ENCODE data around the gene COQ4.

The COQ4 gene

DNA sequence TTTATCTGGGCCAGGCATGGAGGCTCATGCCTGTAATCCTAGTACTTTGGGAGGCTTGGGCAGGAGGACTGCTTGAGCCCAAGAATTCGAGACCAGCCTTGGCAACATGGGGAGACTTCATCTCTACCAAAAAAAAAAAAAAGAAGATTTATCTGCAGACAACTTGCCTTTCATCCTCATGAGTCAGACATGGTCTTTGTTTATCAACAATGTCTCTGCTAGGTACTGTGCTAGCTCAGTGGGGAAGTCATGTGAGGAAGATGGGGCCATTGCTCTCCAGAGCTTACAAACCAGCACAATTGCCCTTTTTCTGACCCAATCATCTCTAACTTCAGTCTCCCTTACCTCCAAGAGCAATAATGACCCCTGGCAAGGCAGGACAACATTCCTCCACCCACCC is 50.1 kb downstream of the COQ4 start:
- FAIRE-seq, result no peak

DNA sequence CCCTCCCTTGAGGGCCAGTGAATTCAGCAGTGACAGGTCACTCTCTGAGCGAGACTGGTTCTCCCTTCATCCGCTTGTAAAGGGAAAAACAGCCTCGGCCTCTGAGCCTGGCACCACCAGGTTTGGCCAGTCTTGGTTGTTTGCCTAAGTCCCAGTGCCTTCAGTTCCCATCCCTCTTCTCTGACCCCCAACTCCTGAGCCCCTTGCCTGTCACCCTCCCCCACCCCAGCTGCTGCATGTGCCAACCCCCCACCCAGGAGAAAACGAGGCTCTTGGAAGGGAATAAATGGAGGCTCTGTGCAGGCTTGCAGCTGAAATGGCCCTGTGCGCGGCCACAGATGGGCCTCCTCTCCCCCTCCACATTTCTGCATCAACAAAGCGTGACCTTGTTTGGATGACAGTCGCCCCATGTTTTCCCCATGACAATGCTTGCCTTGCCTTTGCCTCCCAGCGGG is 51.6 kb downstream of the COQ4 start:
- DNase-seq (ENCODE audit: low spot score) (no peak), FAIRE-seq (no peak)

More for the DNA sequence above, 50.1 kb downstream of the COQ4 start:
- DNase-seq (ENCODE audit: low spot score), result no peak

DNA sequence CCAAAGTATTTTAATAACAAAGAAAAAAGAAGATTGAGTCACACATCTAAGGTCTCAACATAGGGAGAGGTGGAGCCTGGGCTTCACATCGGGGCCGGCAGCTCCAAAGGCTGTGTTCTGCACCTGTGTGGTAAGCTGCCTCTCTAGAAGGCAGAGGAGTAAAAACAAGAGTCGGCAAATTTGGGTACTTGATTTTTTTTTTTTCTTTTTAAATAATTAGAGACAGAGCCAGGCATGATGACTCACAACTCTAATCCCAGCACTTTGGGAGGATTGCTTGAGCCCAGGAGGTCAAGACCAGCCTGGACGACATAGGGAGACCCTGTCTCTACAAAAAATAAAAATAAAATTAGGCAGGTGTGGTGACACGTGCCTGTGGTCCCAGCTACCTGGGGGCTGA is 53.2 kb downstream of the COQ4 start:
- DNase-seq (ENCODE audit: low spot score) (no peak), FAIRE-seq (no peak)

DNA sequence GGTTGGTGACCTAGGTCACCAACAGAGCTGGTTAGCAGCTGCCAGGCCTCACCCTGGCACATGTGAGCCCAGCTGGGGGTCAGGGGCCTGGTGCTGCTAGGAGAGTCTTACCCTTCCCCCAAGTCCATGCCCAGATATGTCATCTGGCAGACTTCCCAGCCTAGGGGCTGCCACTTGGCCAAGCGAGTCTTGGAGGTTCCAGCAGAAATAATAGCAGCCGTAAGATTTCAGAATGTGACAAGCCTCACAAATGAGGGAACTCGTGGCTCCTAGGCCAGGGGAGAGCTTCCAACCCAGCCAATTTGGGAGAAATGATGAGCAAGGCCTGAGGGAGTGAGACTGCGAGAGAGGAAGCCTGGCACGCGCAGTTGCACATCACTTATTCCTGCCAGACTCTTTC is 59.6 kb downstream of the COQ4 start:
- FAIRE-seq, result no peak
- no peak for DNase-seq (ENCODE audit: low spot score)

DNA sequence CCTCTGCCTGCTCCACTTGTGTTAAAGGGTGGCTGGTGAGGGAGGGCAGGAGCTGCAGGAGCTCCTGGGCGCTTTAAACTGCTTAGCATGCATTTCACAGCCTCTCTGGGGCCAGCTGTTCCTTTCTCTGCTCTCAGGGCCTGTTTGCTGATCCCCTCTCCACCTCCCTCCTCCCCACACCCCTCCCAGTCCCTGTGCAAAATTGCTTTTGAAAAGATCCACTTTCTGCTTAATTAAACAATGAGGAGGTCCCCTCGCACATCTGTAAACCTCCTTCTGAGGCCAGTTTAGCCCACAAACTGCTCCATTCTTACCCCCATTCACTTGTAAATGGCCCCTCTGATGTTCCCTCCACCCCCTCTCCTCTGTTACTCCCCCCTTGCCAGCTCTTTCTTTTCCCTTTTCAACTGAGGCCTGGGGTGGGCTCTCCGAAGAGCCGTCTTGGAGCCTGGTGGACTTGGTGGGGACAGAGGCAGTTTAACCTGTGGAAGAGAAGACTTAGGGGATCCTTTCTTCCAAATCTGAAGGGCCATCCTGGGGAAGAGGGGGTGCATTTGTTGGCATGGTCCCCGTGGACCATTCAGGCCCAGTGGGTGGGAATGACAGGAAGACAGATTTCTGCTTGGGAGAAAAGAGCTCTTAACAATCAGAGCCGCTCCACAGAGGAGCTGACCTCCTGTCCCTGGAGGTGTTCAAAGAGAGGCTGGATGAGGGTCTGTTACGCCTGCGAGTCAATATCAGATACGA is 60.5 kb downstream of the COQ4 start:
- FAIRE-seq (no peak), DNase-seq (ENCODE audit: low spot score) (no peak)

Data from urothelium cell line (cell line).